HL-60 (cell line): ENCODE measurements around the gene PRLR.

ENCODE experiments used
- DNase-seq, 2 experiments: peaks; one replicate each; pipeline ENCODE4 v3.0.0-alpha.2; 2010 to 2020; ENCODE audit warnings: low read depth in 1 of 2, low spot score in 1 of 2
- H3K27ac ChIP-seq: fragments of 250-450 bp; sonication (Bioruptor Pico); replicated peaks from 2 replicates; pipeline ENCODE4 v1.5.1; 2020; ENCODE audit warnings: mild to moderate bottlenecking, moderate library complexity
- H3K27me3 ChIP-seq: fragments of 250-450 bp; sonication (Bioruptor Pico); 2 replicates; pipeline ENCODE4 v1.5.1; 2021; ENCODE audit warnings: mild to moderate bottlenecking, moderate library complexity; ENCODE audit not compliant: insufficient read depth, poor library complexity, severe bottlenecking
- H3K4me3 ChIP-seq: replicated peaks from 2 replicates; pipeline ENCODE4 v1.5.1; 2011; ENCODE audit warnings: mild to moderate bottlenecking, control low read depth, low read length; ENCODE audit not compliant: insufficient read depth
- CTCF ChIP-seq: IDR thresholded peaks from one replicate; pipeline ENCODE4 v1.5.1; 2011; ENCODE audit warnings: low read length, control low read depth, inconsistent platforms; ENCODE audit not compliant: insufficient read depth
- GABPA ChIP-seq: IDR thresholded peaks from 2 replicates; pipeline ENCODE4 v1.6.1; 2012; ENCODE audit warnings: low read depth
- POLR2AphosphoS5 ChIP-seq: IDR thresholded peaks from 2 replicates; pipeline ENCODE4 v1.6.1; 2012; ENCODE audit warnings: low read depth
- REST ChIP-seq: IDR thresholded peaks from 2 replicates; pipeline ENCODE4 v1.6.1; 2012; ENCODE audit warnings: low read depth; ENCODE audit not compliant: insufficient replicate concordance
- SPI1 ChIP-seq: IDR thresholded peaks from 2 replicates; pipeline ENCODE4 v1.6.1; 2012; ENCODE audit warnings: low read depth, mild to moderate bottlenecking, borderline replicate concordance

Gene PRLR

GRCh38 chr5:35164860-35165542, 65.3 kb downstream of the PRLR start:
- H3K4me3 ChIP-seq: no peak overlapping the region
- no peak for DNase-seq
- H3K27ac ChIP-seq: no peak overlapping the region
- TF ChIP-seq SPI1 (no peak), CTCF (no peak), GABPA (no peak), REST (no peak), POLR2AphosphoS5 (no peak)
- H3K27me3 ChIP-seq: no peaks in the 10 kb centered on the region

- no peak overlapping the region for H3K4me3 ChIP-seq
- no peak overlapping the region for H3K27ac ChIP-seq
- no peak for DNase-seq
- no peaks in the 10 kb centered on the region for H3K27me3 ChIP-seq
- TF ChIP-seq GABPA: no peak
- no peak for TF ChIP-seq SPI1
- TF ChIP-seq POLR2AphosphoS5: no peak
- no peak for TF ChIP-seq CTCF
- no peak for TF ChIP-seq REST
These were observed 66.6 kb downstream of the PRLR start for GRCh38 chr5:35163710-35164033.

GRCh38 chr5:35162848-35163709, 67.2 kb downstream of the PRLR start:
- DNase-seq: no peak
- Histone ChIP-seq H3K27ac (no peak overlapping the region), H3K4me3 (no peak overlapping the region), H3K27me3 (no peaks in the 10 kb centered on the region)
- TF ChIP-seq SPI1 (no peak), REST (no peak), POLR2AphosphoS5 (no peak), CTCF (no peak), GABPA (no peak)
